Loucy (cell line): ENCODE measurements around the gene MSI1.
A peak's percentile ranks its signal among the peaks of the same experiment; 100 is the strongest.

Source experiments
- CTCF ChIP-seq: fragments of 200-600 bp; sonication (generic); conservative IDR thresholded peaks from 2 replicates; pipeline ENCODE4 v1.5.1; 2014; ENCODE audit warnings: mild to moderate bottlenecking, antibody characterized with exemption, low read length
- EZH2phosphoT487 ChIP-seq: fragments of 200-600 bp; IDR thresholded peaks from 2 replicates; pipeline ENCODE4 v1.6.1; 2018; ENCODE audit warnings: antibody characterized with exemption, mild to moderate bottlenecking, moderate library complexity, borderline replicate concordance

GRCh38 chr12:120358412-120359100 is 10.4 kb downstream of the MSI1 start:
- TF ChIP-seq CTCF: peak; percentile 20; the same call in 1 of the 2 replicates
- no peak for TF ChIP-seq EZH2phosphoT487
